ENCODE results near the gene FMO5. TPM values are rescaled to one million over a fixed set of nuclear protein-coding genes. Genes with fewer than 3 reads are reported as not detected.

The FMO5 gene
- total and polyA plus RNA-seq, 10 of the 15 experiments (the other 5 are each of a cell fraction or from before 2014, with no cell fraction given) = 0.05 to 0.58 (median 0.19) TPM

- POLR2A ChIA-PET = no interaction called here
- H3K27ac ChIP-seq (ENCODE audit: control insufficient read depth, insufficient read depth) = no peak overlapping the region
- RAD21 ChIA-PET (ENCODE audit: unreplicated experiment) = interaction anchor here (0.8 kb wide), 1 partner anchor 119 kb away, joined by 3 read pairs; no protein-coding TSS in a partner anchor
- no peak overlapping the region for H3K4me3 ChIP-seq
- no peaks in the 10 kb centered on the region for H3K4me1 ChIP-seq (ENCODE audit: control insufficient read depth, insufficient read depth, low read length)
- no peak for ATAC-seq
- DNase-seq (ENCODE audit: low read depth, low spot score) = no peak
- H3K9ac ChIP-seq (ENCODE audit: control insufficient read depth, insufficient read depth, low read length) = no peak overlapping the region
- 92% methylated on average over 2 of the region's 2 CpGs for WGBS (ENCODE audit: insufficient coverage, insufficient replicate concordance, low lambda C conversion rate, missing lambda C conversion rate)
- in situ Hi-C loops (cut with MboI) = loop anchor here (10.0 kb wide), 1 partner anchor 364 kb away; no protein-coding TSS in a partner anchor
- intact Hi-C loops (cut with micrococcal nuclease; ENCODE audit: unreplicated experiment) = loop anchor here (5.0 kb wide), 1 partner anchor 357 kb away; no protein-coding TSS in a partner anchor
- no TSS peak for BruUV-seq (replicated peaks)
- H4K20me1 ChIP-seq (ENCODE audit: control insufficient read depth, insufficient read depth) = no peaks in the 10 kb centered on the region
- no peak overlapping the region for H3K4me2 ChIP-seq (ENCODE audit: control insufficient read depth, insufficient read depth)
- no peaks in the 10 kb centered on the region for H3K27me3 ChIP-seq (replicated peaks in 1 of 2; ENCODE audit: control insufficient read depth in 2 of 2, insufficient read depth in 2 of 2, low read length in 1 of 2)
- H3K79me2 ChIP-seq (ENCODE audit: control insufficient read depth, insufficient read depth, low read length) = no peaks in the 10 kb centered on the region
- SMC1A ChIA-PET (ENCODE audit: uncharacterized antibody, unreplicated experiment) = interaction anchor here (1.0 to 1.1 kb wide), 2 partner anchors 119 kb away, joined by 3 to 4 read pairs; no protein-coding TSS in a partner anchor
- H2AFZ ChIP-seq (ENCODE audit: control insufficient read depth, low read depth, low read length) = no peak overlapping the region
- FAIRE-seq = no peak
- no peaks in the 10 kb centered on the region for H3K9me3 ChIP-seq (replicated peaks; ENCODE audit: control insufficient read depth, insufficient read depth, low read length)
- H3K36me3 ChIP-seq (ENCODE audit: control insufficient read depth in 2 of 2, insufficient read depth in 2 of 2, low read length in 1 of 2) = peaks cover 3 to 37% of the 10 kb centered on the region in 2 experiments
- CTCF ChIA-PET = interaction anchor here (1.0 to 8.7 kb wide), 2 partner anchors 29 to 118 kb away, joined by 3 to 107 read pairs; no protein-coding TSS in a partner anchor
- TF ChIP-seq MTA2 (IDR thresholded peaks at IDR 0.05; ENCODE audit: low read depth) (no peak), NFYB (IDR thresholded peaks at IDR 0.05; ENCODE audit: insufficient read depth, low read depth, low read length) (no peak), SUPT20H (IDR thresholded peaks at IDR 0.05; ENCODE audit: borderline replicate concordance, control insufficient read depth, low read depth, low read length) (no peak), RBBP5 (conservative IDR thresholded peaks at IDR 0.05) (no peak), EED (IDR thresholded peaks at IDR 0.05; ENCODE audit: low read depth) (no peak), ZNF207 (IDR thresholded peaks at IDR 0.05; ENCODE audit: borderline replicate concordance) (no peak), ZBTB11 (CRISPR knock-in tag; IDR thresholded peaks at IDR 0.05) (no peak), SIN3A (IDR thresholded peaks at IDR 0.05; ENCODE audit: low read depth, low read length) (no peak), ATF7 (IDR thresholded peaks at IDR 0.05; ENCODE audit: low read depth) (no peak), MXI1 (IDR thresholded peaks at IDR 0.05; ENCODE audit: low read depth, low read length) (no peak), E2F4 (IDR thresholded peaks at IDR 0.05; ENCODE audit: low read depth, low read length) (no peak), TCF7 (IDR thresholded peaks at IDR 0.05; ENCODE audit: borderline replicate concordance) (no peak), ETV6 (conservative IDR thresholded peaks at IDR 0.05 in 1 of 2, IDR thresholded peaks at IDR 0.05 in 1 of 2; ENCODE audit: borderline replicate concordance in 1 of 2, low read depth in 1 of 2) (no peak)
- TF ChIP-seq, protein P1, sequence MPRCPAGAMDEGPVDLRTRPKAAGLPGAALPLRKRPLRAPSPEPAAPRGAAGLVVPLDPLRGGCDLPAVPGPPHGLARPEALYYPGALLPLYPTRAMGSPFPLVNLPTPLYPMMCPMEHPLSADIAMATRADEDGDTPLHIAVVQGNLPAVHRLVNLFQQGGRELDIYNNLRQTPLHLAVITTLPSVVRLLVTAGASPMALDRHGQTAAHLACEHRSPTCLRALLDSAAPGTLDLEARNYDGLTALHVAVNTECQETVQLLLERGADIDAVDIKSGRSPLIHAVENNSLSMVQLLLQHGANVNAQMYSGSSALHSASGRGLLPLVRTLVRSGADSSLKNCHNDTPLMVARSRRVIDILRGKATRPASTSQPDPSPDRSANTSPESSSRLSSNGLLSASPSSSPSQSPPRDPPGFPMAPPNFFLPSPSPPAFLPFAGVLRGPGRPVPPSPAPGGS (IDR thresholded peaks at IDR 0.05; ENCODE audit: borderline replicate concordance, insufficient read depth, low read depth, low read length, poor library complexity, severe bottlenecking) = no peak
- TF ChIP-seq, protein P2, sequence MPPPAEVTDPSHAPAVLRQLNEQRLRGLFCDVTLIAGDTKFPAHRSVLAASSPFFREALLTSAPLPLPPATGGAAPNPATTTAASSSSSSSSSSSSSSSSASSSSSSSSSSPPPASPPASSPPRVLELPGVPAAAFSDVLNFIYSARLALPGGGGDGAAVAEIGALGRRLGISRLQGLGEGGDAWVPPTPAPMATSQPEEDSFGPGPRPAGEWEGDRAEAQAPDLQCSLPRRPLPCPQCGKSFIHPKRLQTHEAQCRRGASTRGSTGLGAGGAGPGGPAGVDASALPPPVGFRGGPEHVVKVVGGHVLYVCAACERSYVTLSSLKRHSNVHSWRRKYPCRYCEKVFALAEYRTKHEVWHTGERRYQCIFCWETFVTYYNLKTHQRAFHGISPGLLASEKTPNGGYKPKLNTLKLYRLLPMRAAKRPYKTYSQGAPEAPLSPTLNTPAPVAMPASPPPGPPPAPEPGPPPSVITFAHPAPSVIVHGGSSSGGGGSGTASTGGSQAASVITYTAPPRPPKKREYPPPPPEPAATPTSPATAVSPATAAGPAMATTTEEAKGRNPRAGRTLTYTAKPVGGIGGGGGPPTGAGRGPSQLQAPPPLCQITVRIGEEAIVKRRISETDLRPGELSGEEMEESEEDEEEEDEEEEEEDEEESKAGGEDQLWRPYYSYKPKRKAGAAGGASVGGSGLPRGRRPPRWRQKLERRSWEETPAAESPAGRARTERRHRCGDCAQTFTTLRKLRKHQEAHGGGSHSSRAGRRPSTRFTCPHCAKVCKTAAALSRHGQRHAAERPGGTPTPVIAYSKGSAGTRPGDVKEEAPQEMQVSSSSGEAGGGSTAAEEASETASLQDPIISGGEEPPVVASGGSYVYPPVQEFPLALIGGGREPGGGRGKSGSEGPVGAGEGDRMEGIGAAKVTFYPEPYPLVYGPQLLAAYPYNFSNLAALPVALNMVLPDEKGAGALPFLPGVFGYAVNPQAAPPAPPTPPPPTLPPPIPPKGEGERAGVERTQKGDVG (CRISPR knock-in tag; IDR thresholded peaks at IDR 0.05) = no peak
Measured at GRCh38 chr1:147270721-147271120, 45.6 kb upstream of the FMO5 start.

Data from GM12878 (cell line).